H1 (cell line): Measurements from ENCODE around the gene ULBP1. TPM values are rescaled to one million over a fixed set of nuclear protein-coding genes. Genes with fewer than 3 reads are reported as not detected.

Source experiments
- CTCF ChIA-PET: fragments of 300-600 bp; sonication (Branson Sonifier 250); formaldehyde crosslinking; loops from one replicate; lab custom pipeline; 2021; ENCODE audit not compliant: partially characterized antibody; lab: Charles Lee
- POLR2A ChIA-PET: fragments of 300-600 bp; sonication (Branson Sonifier 250); formaldehyde crosslinking; loops from one replicate; lab custom pipeline; 2021; ENCODE audit warnings: inconsistent platforms; ENCODE audit not compliant: partially characterized antibody; lab: Charles Lee
- DNase-seq, 2 experiments: peaks; one replicate each; pipeline versions ENCODE4 v3.0.0 to v3.0.0-alpha.2; 2010 to 2022; ENCODE audit warnings: low spot score in 2 of 2, low read depth in 1 of 2, mixed read lengths in 1 of 2
- FAIRE-seq: peaks from 2 replicates; lab custom pipeline; 2011; peaks lifted over from hg19 to GRCh38; lab: Jason Lieb, UNC
- H2AFZ ChIP-seq: 2 replicates; pipeline ENCODE4 v1.8.1; 2012; ENCODE audit warnings: low read length, inconsistent platforms
- H2AK5ac ChIP-seq: 2 replicates; pipeline ENCODE4 v1.6.1; 2013; ENCODE audit warnings: low read depth, low read length
- H2BK120ac ChIP-seq: replicated peaks from 2 replicates; pipeline ENCODE3; 2013; ENCODE audit warnings: low read depth, low read length, inconsistent platforms
- H2BK12ac ChIP-seq: 2 replicates; pipeline ENCODE4 v1.6.1; 2013; ENCODE audit warnings: low read depth, low read length
- H2BK15ac ChIP-seq: 2 replicates; pipeline ENCODE4 v1.6.1; 2013; ENCODE audit warnings: low read length
- H2BK20ac ChIP-seq: 2 replicates; pipeline ENCODE4 v1.6.1; 2013; ENCODE audit warnings: low read length
- H2BK5ac ChIP-seq: 2 replicates; pipeline ENCODE4 v1.6.1; 2013; ENCODE audit warnings: low read depth, low read length
- H3K14ac ChIP-seq: 2 replicates; pipeline ENCODE4 v1.6.1; 2013; ENCODE audit warnings: inconsistent platforms; ENCODE audit not compliant: insufficient read length
- H3K18ac ChIP-seq: 2 replicates; pipeline ENCODE4 v1.6.1; 2013; ENCODE audit warnings: low read length; ENCODE audit errors: extremely low read depth
- H3K23ac ChIP-seq: 2 replicates; pipeline ENCODE4 v1.6.1; 2013; ENCODE audit warnings: inconsistent platforms; ENCODE audit not compliant: insufficient read length
- H3K23me2 ChIP-seq: 2 replicates; pipeline ENCODE4 v1.6.1; 2013; ENCODE audit warnings: low read depth, low read length
- H3K27ac ChIP-seq: 2 replicates; pipeline ENCODE4 v1.6.1; 2011; ENCODE audit warnings: low read depth, low read length, inconsistent platforms
- H3K27me3 ChIP-seq, 4 experiments: replicated peaks in 1 of 4; 1 replicate in 1 of 4; 2 replicates in 3 of 4; pipeline versions ENCODE4 v1.6.1 to v1.8.1; 2011 to 2013; ENCODE audit warnings: low read length in 3 of 4, mild to moderate bottlenecking in 3 of 4, inconsistent platforms in 2 of 4, mixed read lengths in 2 of 4, moderate library complexity in 1 of 4; ENCODE audit not compliant: control insufficient read depth in 3 of 4, insufficient read depth in 3 of 4; ENCODE audit errors: extremely low read depth in 1 of 4
- H3K36me3 ChIP-seq, 4 experiments: 2 replicates each; pipeline versions ENCODE4 v1.6.1 to v1.8.1; 2011 to 2013; ENCODE audit warnings: mild to moderate bottlenecking in 4 of 4, low read length in 3 of 4, moderate library complexity in 2 of 4, control low read depth in 1 of 4, inconsistent platforms in 1 of 4; ENCODE audit not compliant: insufficient read depth in 4 of 4, control insufficient read depth in 2 of 4
- H3K4ac ChIP-seq: replicated peaks from 2 replicates; pipeline ENCODE3; 2013; ENCODE audit warnings: low read length, low read depth, mixed read lengths, inconsistent platforms; ENCODE audit not compliant: insufficient read length
- H3K4me1 ChIP-seq, 4 experiments: replicated peaks in 1 of 4; 1 replicate in 1 of 4; 2 replicates in 3 of 4; pipeline versions ENCODE4 v1.6.1 to v1.8.1; 2011 to 2013; ENCODE audit warnings: low read length in 3 of 4, inconsistent platforms in 2 of 4, mixed read lengths in 1 of 4; ENCODE audit not compliant: insufficient read depth in 4 of 4, control insufficient read depth in 3 of 4
- H3K4me2 ChIP-seq, 2 experiments: 2 replicates each; pipeline versions ENCODE4 v1.6.1 to v1.8.1; 2011 to 2013; ENCODE audit warnings: low read depth in 2 of 2, low read length in 2 of 2, control low read depth in 1 of 2, inconsistent platforms in 1 of 2, mild to moderate bottlenecking in 1 of 2; ENCODE audit not compliant: insufficient read depth in 1 of 2
- H3K4me3 ChIP-seq, 4 experiments: fragments of 200-600, 300-600 bp in 1 of 4; sonication (generic), shearing (Covaris generic), sonication (Bioruptor Twin) in 1 of 4; 2 replicates each; pipeline versions ENCODE4 v1.5.1 to v1.8.1; 2011 to 2016; ENCODE audit warnings: low read length in 4 of 4, low read depth in 3 of 4, control low read depth in 2 of 4, inconsistent platforms in 2 of 4, mild to moderate bottlenecking in 2 of 4, mixed read lengths in 1 of 4, moderate library complexity in 1 of 4; ENCODE audit not compliant: insufficient read depth in 2 of 4; ENCODE audit errors: extremely low read depth in 1 of 4
- H3K56ac ChIP-seq: replicated peaks from 2 replicates; pipeline ENCODE3; 2013; ENCODE audit warnings: low read depth, mild to moderate bottlenecking, mixed read lengths, low read length, inconsistent platforms; ENCODE audit not compliant: insufficient read length
- H3K79me1 ChIP-seq: 2 replicates; pipeline ENCODE4 v1.6.1; 2013; ENCODE audit warnings: low read depth, low read length, control low read depth
- H3K79me2 ChIP-seq, 2 experiments: 2 replicates each; pipeline versions ENCODE4 v1.6.1 to v1.8.1; 2012 to 2013; ENCODE audit warnings: low read length in 2 of 2, mild to moderate bottlenecking in 2 of 2, inconsistent platforms in 1 of 2; ENCODE audit not compliant: insufficient read depth in 2 of 2, control insufficient read depth in 1 of 2
- H3K9ac ChIP-seq, 4 experiments: replicated peaks in 1 of 4; 1 replicate in 1 of 4; 2 replicates in 3 of 4; pipeline versions ENCODE4 v1.6.1 to v1.8.1; 2011 to 2013; ENCODE audit warnings: low read depth in 3 of 4, low read length in 3 of 4, control low read depth in 2 of 4, mild to moderate bottlenecking in 2 of 4, moderate library complexity in 2 of 4, inconsistent platforms in 1 of 4; ENCODE audit errors: extremely low read depth in 1 of 4
- H3K9me3 ChIP-seq, 2 experiments: 2 replicates each; pipeline versions ENCODE4 v1.6.1 to v1.8.1; 2012 to 2013; ENCODE audit warnings: mild to moderate bottlenecking in 2 of 2, moderate library complexity in 2 of 2, control low read depth in 1 of 2, inconsistent platforms in 1 of 2, low read depth in 1 of 2, low read length in 1 of 2, mixed read lengths in 1 of 2; ENCODE audit not compliant: insufficient read depth in 2 of 2
- H4K20me1 ChIP-seq, 2 experiments: replicated peaks in 1 of 2; 2 replicates each; pipeline versions ENCODE3 to v1.8.1; 2011 to 2013; ENCODE audit warnings: inconsistent platforms in 2 of 2, low read length in 2 of 2, mild to moderate bottlenecking in 1 of 2; ENCODE audit not compliant: insufficient read depth in 2 of 2, control insufficient read depth in 1 of 2
- H4K5ac ChIP-seq: 2 replicates; pipeline ENCODE4 v1.6.1; 2013; ENCODE audit warnings: low read length, low read depth, mixed read lengths, inconsistent platforms; ENCODE audit not compliant: insufficient read length
- H4K8ac ChIP-seq: 2 replicates; pipeline ENCODE4 v1.8.0; 2013; ENCODE audit warnings: mild to moderate bottlenecking, moderate library complexity, low read length, inconsistent platforms; ENCODE audit not compliant: insufficient read depth; ENCODE audit errors: extremely low read depth
- H4K91ac ChIP-seq: replicated peaks from 2 replicates; pipeline ENCODE3; 2013; ENCODE audit warnings: low read length, mixed read lengths, inconsistent platforms; ENCODE audit not compliant: insufficient read length
- HDAC2 ChIP-seq, 2 experiments: fragments of 300-600 bp in 1 of 2; sonication (generic) in 1 of 2; IDR thresholded peaks; 2 replicates each; pipeline ENCODE4 v1.6.1; 2011 to 2012; ENCODE audit warnings: low read depth in 2 of 2, low read length in 2 of 2, mild to moderate bottlenecking in 2 of 2, moderate library complexity in 2 of 2, borderline replicate concordance in 1 of 2, inconsistent platforms in 1 of 2
- POLR2A ChIP-seq, 2 experiments: IDR thresholded peaks; 1 replicate in 1 of 2; 2 replicates in 1 of 2; pipeline ENCODE4 v1.6.1; 2011; ENCODE audit warnings: low read depth in 2 of 2, low read length in 2 of 2, mild to moderate bottlenecking in 2 of 2; ENCODE audit errors: control extremely low read depth in 1 of 2
- SAP30 ChIP-seq: fragments of 300-600 bp; sonication (generic); IDR thresholded peaks from 2 replicates; pipeline ENCODE4 v1.7.1; 2012; ENCODE audit warnings: low read length, moderate library complexity, mild to moderate bottlenecking, inconsistent platforms; ENCODE audit not compliant: insufficient read depth, insufficient replicate concordance
- SP1 ChIP-seq: IDR thresholded peaks from 2 replicates; pipeline ENCODE4 v1.6.1; 2011; ENCODE audit warnings: low read depth, low read length
- SP2 ChIP-seq: IDR thresholded peaks from 2 replicates; pipeline ENCODE4 v1.6.1; 2012; ENCODE audit warnings: mild to moderate bottlenecking, low read length, inconsistent platforms
- TAF1 ChIP-seq: IDR thresholded peaks from 2 replicates; pipeline ENCODE4 v1.6.1; 2011; ENCODE audit warnings: mild to moderate bottlenecking, low read depth, low read length
- USF2 ChIP-seq: IDR thresholded peaks from 2 replicates; pipeline ENCODE4 v1.6.1; 2011; ENCODE audit warnings: low read length, improper control_type of control experiment
- WGBS, 2 experiments: shearing (Covaris generic) in 1 of 2; methylation state at CpG; one replicate each; pipeline versions ENCODE4 v1.1.6 to v1.1.7; 2013 to 2015; ENCODE audit warnings: low lambda C conversion rate in 2 of 2, mixed read lengths in 2 of 2, inconsistent platforms in 1 of 2, low coverage in 1 of 2, missing lambda C conversion rate in 1 of 2; ENCODE audit not compliant: insufficient replicate concordance in 2 of 2, insufficient coverage in 1 of 2, insufficient read length in 1 of 2; ENCODE audit errors: extremely low coverage in 1 of 2, missing lambda C conversion rate in 1 of 2; 5-methylcytosine and 5-hydroxymethylcytosine counted together
- polyA plus RNA-seq, 7 experiments: library from polyadenylated mRNA; depleted of rRNA in 3 of 7; stranded (reverse) in 5 of 7; unstranded in 2 of 7; fragments of >200 nt in 5 of 7; fragments of 200-250 nt in 2 of 7; gene quantifications; 1 replicate in 5 of 7; 2 replicates in 1 of 7; 4 replicates in 1 of 7; pipeline versions ENCODE4 v1.2.1 to v1.2.3, GENCODE V29; 2011 to 2013; ENCODE audit warnings: missing spikeins in 2 of 7, mixed read lengths in 2 of 7
- total RNA-seq: library from RNA; stranded (reverse); fragmentation: NEBNext Ultra II Directional; extraction: Animal tissue kit (Norgen Biotek cat#: 25700); gene quantifications from 2 replicates; pipeline ENCODE4 v1.2.1, GENCODE V29; 2021
- TF ChIP-seq, protein P1 (sequence below): IDR thresholded peaks from 2 replicates; pipeline ENCODE4 v1.6.1; 2012; ENCODE audit warnings: inconsistent platforms

ULBP1 gene
- total and polyA plus RNA-seq, 2 of the 8 experiments (the other 6 are each of a cell fraction or from before 2014, with no cell fraction given): 0.32 to 0.60 TPM

DNA sequence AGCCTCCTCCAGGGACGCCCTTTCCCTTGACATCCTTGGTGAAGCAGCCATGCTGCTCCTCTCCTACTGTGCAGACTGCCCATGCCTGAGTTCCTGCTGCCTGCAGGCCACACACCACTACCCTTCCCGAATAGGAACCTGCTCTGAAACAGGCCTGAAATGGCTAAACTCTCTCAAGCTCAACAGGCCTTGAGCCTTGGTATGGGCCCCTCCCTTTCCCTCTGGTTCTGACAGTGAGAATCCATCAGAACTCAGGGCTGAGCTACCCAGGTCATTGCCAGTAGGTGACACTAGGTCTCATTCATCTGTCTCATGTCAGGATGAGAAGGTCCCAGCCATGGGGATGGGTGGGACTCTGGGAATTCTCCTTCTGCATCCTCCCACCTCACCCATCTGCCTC is 35.9 kb downstream of the ULBP1 start:
- Histone ChIP-seq H2AK5ac (no peak overlapping the region), H3K56ac (no peak overlapping the region), H3K27me3 (peaks cover 3 to 23% (median 19%) of the 10 kb centered on the region in 4 experiments), H3K79me2 (no peaks in the 10 kb centered on the region), H3K4me1 (peaks cover 0 to 6% (median 1%) of the 10 kb centered on the region in 4 experiments; a peak in 2 of 7 replicates), H3K4ac (no peak overlapping the region), H3K23me2 (peaks cover 5% of the 10 kb centered on the region), H2BK20ac (no peak overlapping the region), H3K18ac (no peak overlapping the region), H3K9me3 (no peaks in the 10 kb centered on the region), H3K9ac (no peak overlapping the region), H4K8ac (no peak overlapping the region), H2BK5ac (no peak overlapping the region), H3K14ac (no peak overlapping the region), H3K4me3 (no peak overlapping the region), H4K20me1 (peaks cover 2 to 3% of the 10 kb centered on the region in 2 experiments), H3K79me1 (no peaks in the 10 kb centered on the region), H2BK15ac (no peak overlapping the region), H2AFZ (no peak overlapping the region), H3K4me2 (no peak overlapping the region), H4K5ac (no peak overlapping the region), H4K91ac (no peak overlapping the region), H3K36me3 (no peaks in the 10 kb centered on the region), H2BK12ac (no peak overlapping the region), H3K27ac (no peak overlapping the region), H3K23ac (no peak overlapping the region), H2BK120ac (no peak overlapping the region)
- 90% methylated on average over 2 of the region's 2 CpGs; no CpG with 5 or more reads in 1 of the 2 experiments for whole genome bisulfite sequencing, 2 experiments
- ChIA-PET CTCF (interaction anchor here (1.2 to 1.5 kb wide), 3 partner anchors 9 to 64 kb away, joined by 3 to 6 read pairs (median 5); no protein-coding TSS in a partner anchor), POLR2A (no interaction called here)
- DNase-seq: no peak
- no peak for TF ChIP-seq POLR2A (IDR thresholded peaks at IDR 0.05; ENCODE audit: control extremely low read depth in 1 of 2, low read depth in 2 of 2, low read length in 2 of 2)
- no peak for TF ChIP-seq SP2
- TF ChIP-seq, protein P1, sequence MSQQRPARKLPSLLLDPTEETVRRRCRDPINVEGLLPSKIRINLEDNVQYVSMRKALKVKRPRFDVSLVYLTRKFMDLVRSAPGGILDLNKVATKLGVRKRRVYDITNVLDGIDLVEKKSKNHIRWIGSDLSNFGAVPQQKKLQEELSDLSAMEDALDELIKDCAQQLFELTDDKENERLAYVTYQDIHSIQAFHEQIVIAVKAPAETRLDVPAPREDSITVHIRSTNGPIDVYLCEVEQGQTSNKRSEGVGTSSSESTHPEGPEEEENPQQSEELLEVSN: no peak
- TF ChIP-seq SP1: no peak
- TF ChIP-seq SAP30: no peak
- TF ChIP-seq TAF1: no peak
- TF ChIP-seq USF2: no peak
- no peak for TF ChIP-seq HDAC2 (IDR thresholded peaks at IDR 0.05; ENCODE audit: borderline replicate concordance in 1 of 2, low read depth in 2 of 2, low read length in 2 of 2)
- no peak for FAIRE-seq
